ENCODE measurements around the gene MPPED2.

GRCh38 chr11:30489511-30489910 is 96.6 kb downstream of the MPPED2 start:
- no peak for TF ChIP-seq YY1 (IDR thresholded peaks at IDR 0.05; ENCODE audit: insufficient read depth, insufficient read length)
- TF ChIP-seq SUZ12 (IDR thresholded peaks at IDR 0.05; ENCODE audit: extremely low read depth, insufficient read depth, insufficient read length) = no peak
